ENCODE measurements around the gene SBF1.

SBF1 gene

DNA sequence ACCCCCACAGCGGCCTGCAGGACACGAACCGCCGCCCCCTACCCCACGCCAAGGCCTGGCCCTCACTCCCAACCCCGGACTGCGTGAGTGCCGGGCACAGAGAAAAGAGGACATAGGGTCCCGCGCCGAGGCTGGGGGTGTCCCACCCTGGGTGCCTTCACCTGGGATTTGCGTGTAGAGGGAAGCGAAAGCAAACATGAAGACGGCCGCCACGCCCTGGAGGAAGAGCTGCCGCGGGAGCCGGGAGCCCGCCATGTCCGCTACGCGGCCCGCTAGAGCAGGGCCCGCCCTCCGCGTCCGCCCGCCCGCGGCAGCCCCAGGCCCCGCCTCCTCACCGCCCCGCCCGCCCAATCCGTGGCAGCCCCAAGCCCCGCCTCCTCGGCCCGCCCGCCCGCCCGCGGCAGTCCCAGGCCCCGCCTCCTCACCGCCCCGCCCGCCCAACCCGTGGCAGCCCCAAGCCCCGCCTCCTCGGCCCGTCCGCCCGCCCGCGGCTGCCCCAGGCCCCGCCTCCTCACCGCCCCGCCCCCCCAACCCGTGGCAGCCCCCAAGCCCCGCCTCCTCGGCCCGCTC lies 32.7 kb upstream of the SBF1 start, which contains the start of gene LMF2:
LMF2 (minus strand) TSS at position 282 of the 570 bp plus-strand sequence; CDS start at position 255, 27 bp downstream.
- no CpG with 5 or more reads among the region's 62 CpGs for WGBS (ENCODE audit: extremely low coverage, insufficient coverage, insufficient read length)
- Histone ChIP-seq H3K18ac (ENCODE audit: low read length) (peak within 1 kb of the TSS; percentile 100), H2BK12ac (ENCODE audit: low read length) (peak within 1 kb of the TSS; percentile 56), H3K79me2 (ENCODE audit: control insufficient read depth, insufficient read depth, low read length, poor library complexity) (peaks cover 13% of the 10 kb centered on the region), H2AFZ (ENCODE audit: insufficient read depth, low read length, poor library complexity) (peak within 1 kb of the TSS; percentile 99), H4K91ac (ENCODE audit: low read depth, low read length) (peak within 1 kb of the TSS; percentile 96), H3K36me3 (ENCODE audit: control insufficient read depth in 1 of 2, insufficient read depth in 2 of 2, low read length in 2 of 2) (peaks cover 31 to 33% of the 10 kb centered on the region in 2 experiments), H3K9ac (ENCODE audit: low read length) (peak within 1 kb of the TSS; percentile 97), H3K27ac (ENCODE audit: low read depth, low read length) (peak within 1 kb of the TSS; percentile 84), H3K14ac (ENCODE audit: low read length) (peak within 1 kb of the TSS; percentile 98), H2AK5ac (ENCODE audit: low read length) (peak within 1 kb of the TSS; percentile 99), H3K27me3 (ENCODE audit: insufficient read depth, low read length) (no peaks in the 10 kb centered on the region), H4K12ac (ENCODE audit: low read depth, low read length) (peak within 1 kb of the TSS; percentile 99), H3K4ac (ENCODE audit: low read depth, low read length) (peak within 1 kb of the TSS; percentile 97), H4K8ac (ENCODE audit: low read depth, low read length) (peak within 1 kb of the TSS; percentile 99), H2BK5ac (ENCODE audit: low read depth, low read length, poor library complexity) (peak within 1 kb of the TSS; percentile 90), H3K4me1 (ENCODE audit: control insufficient read depth in 1 of 2, insufficient read depth in 2 of 2, low read length in 2 of 2) (peaks cover 6 to 15% of the 10 kb centered on the region in 2 experiments), H3K4me3 (ENCODE audit: low read depth, low read length) (peak within 1 kb of the TSS; percentile 99), H3K79me1 (ENCODE audit: low read length) (peaks cover 8% of the 10 kb centered on the region), H3K9me3 (ENCODE audit: insufficient read depth, low read depth, low read length) (no peaks in the 10 kb centered on the region), H3K4me2 (ENCODE audit: low read length) (peak within 1 kb of the TSS; percentile 90), H3K23ac (ENCODE audit: low read length) (no peak within 1 kb of the TSS), H2BK120ac (ENCODE audit: insufficient read depth, low read length, poor library complexity) (peak within 1 kb of the TSS; percentile 93)
- DNase-seq: peak in 1 of 2 donors; percentile 73

GRCh38 chr22:50506611-50507420 lies 32.0 kb upstream of the SBF1 start:
- Histone ChIP-seq H2BK120ac (ENCODE audit: insufficient read depth, low read length, poor library complexity) (peak overlapping the region; percentile 87), H2BK5ac (ENCODE audit: low read depth, low read length, poor library complexity) (peak overlapping the region; percentile 90), H4K91ac (ENCODE audit: low read depth, low read length) (peak overlapping the region; percentile 88), H3K18ac (ENCODE audit: low read length) (peak overlapping the region; percentile 83), H4K12ac (ENCODE audit: low read depth, low read length) (peak overlapping the region; percentile 93), H3K4me3 (ENCODE audit: low read depth, low read length) (peak overlapping the region; percentile 98), H3K36me3 (ENCODE audit: control insufficient read depth in 1 of 2, insufficient read depth in 2 of 2, low read length in 2 of 2) (peaks cover 36 to 37% of the 10 kb centered on the region in 2 experiments), H2AFZ (ENCODE audit: insufficient read depth, low read length, poor library complexity) (peak overlapping the region; percentile 99), H3K14ac (ENCODE audit: low read length) (peak overlapping the region; percentile 98), H3K9me3 (ENCODE audit: insufficient read depth, low read depth, low read length) (no peaks in the 10 kb centered on the region), H3K79me2 (ENCODE audit: control insufficient read depth, insufficient read depth, low read length, poor library complexity) (peaks cover 13% of the 10 kb centered on the region), H3K9ac (ENCODE audit: low read length) (peak overlapping the region; percentile 89), H2BK12ac (ENCODE audit: low read length) (peak overlapping the region; percentile 56), H3K4me1 (ENCODE audit: control insufficient read depth in 1 of 2, insufficient read depth in 2 of 2, low read length in 2 of 2) (peaks cover 6 to 15% of the 10 kb centered on the region in 2 experiments), H3K27ac (ENCODE audit: low read depth, low read length) (peak overlapping the region; percentile 56), H3K27me3 (ENCODE audit: insufficient read depth, low read length) (no peaks in the 10 kb centered on the region), H4K8ac (ENCODE audit: low read depth, low read length) (peak overlapping the region; percentile 97), H3K4me2 (ENCODE audit: low read length) (peak overlapping the region; percentile 74), H2AK5ac (ENCODE audit: low read length) (peak overlapping the region; percentile 87), H3K23ac (ENCODE audit: low read length) (no peak overlapping the region), H3K79me1 (ENCODE audit: low read length) (peaks cover 8% of the 10 kb centered on the region), H3K4ac (ENCODE audit: low read depth, low read length) (peak overlapping the region; percentile 97)
- DNase-seq: peak; percentile 82 to 86
- WGBS (ENCODE audit: extremely low coverage, insufficient coverage, insufficient read length): no CpG with 5 or more reads among the region's 21 CpGs

DNA sequence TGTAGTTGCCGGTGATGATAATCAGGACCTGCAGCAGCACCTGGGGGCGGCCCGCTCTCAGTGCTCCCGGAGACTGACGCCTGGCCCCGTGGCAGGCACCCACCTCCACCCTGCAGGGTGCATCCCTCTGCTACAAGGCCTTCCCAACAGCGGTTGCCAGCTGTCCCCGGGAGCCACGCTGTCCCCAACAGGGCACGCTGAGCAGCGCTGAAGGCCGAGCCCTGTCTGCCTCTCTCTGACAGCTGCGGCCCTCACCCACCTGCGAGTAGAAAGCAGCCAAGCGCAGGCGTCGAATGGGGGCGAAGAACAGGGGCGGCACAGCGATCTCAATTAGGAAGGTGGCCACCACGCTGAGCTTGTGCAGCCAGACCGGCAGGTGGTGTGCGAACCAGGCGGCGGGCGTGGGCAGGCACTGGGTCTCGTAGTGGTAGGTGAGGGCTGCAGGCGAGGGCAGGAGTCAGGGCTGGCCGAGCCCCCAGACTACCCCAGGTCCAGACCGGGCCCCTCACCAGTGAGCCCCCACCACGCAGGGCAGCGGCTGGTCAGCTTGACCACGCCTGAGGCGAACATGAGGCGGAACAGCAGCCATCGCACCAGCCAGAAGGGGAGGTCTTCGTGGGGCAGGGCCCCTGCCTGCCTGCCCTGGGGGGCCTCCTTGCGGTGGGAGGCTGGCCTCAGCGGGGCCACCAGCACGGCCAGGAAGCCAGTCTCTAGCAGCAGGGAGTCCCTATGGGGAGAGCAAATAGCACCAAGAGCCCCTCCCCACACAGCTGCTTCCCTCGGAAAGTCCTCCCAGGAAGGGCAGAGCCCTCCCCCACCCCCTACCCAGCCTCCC lies 31.2 kb upstream of the SBF1 start:
- Histone ChIP-seq H3K79me2 (ENCODE audit: control insufficient read depth, insufficient read depth, low read length, poor library complexity) (peaks cover 13% of the 10 kb centered on the region), H3K4me2 (ENCODE audit: low read length) (peak overlapping the region; percentile 74), H2AFZ (ENCODE audit: insufficient read depth, low read length, poor library complexity) (no peak overlapping the region), H2AK5ac (ENCODE audit: low read length) (peak overlapping the region; percentile 35), H3K14ac (ENCODE audit: low read length) (no peak overlapping the region), H3K4me3 (ENCODE audit: low read depth, low read length) (no peak overlapping the region), H3K4ac (ENCODE audit: low read depth, low read length) (no peak overlapping the region), H3K27ac (ENCODE audit: low read depth, low read length) (no peak overlapping the region), H3K9me3 (ENCODE audit: insufficient read depth, low read depth, low read length) (no peaks in the 10 kb centered on the region), H2BK120ac (ENCODE audit: insufficient read depth, low read length, poor library complexity) (no peak overlapping the region), H4K8ac (ENCODE audit: low read depth, low read length) (no peak overlapping the region), H3K9ac (ENCODE audit: low read length) (no peak overlapping the region), H4K91ac (ENCODE audit: low read depth, low read length) (no peak overlapping the region), H3K4me1 (ENCODE audit: control insufficient read depth in 1 of 2, insufficient read depth in 2 of 2, low read length in 2 of 2) (peaks cover 6 to 15% of the 10 kb centered on the region in 2 experiments), H2BK12ac (ENCODE audit: low read length) (no peak overlapping the region), H3K18ac (ENCODE audit: low read length) (peak overlapping the region; percentile 2), H3K79me1 (ENCODE audit: low read length) (peaks cover 8% of the 10 kb centered on the region), H3K27me3 (ENCODE audit: insufficient read depth, low read length) (no peaks in the 10 kb centered on the region), H3K36me3 (ENCODE audit: control insufficient read depth in 1 of 2, insufficient read depth in 2 of 2, low read length in 2 of 2) (peaks cover 36 to 37% of the 10 kb centered on the region in 2 experiments), H3K23ac (ENCODE audit: low read length) (no peak overlapping the region), H4K12ac (ENCODE audit: low read depth, low read length) (no peak overlapping the region), H2BK5ac (ENCODE audit: low read depth, low read length, poor library complexity) (no peak overlapping the region)
- no CpG with 5 or more reads among the region's 41 CpGs for WGBS (ENCODE audit: extremely low coverage, insufficient coverage, insufficient read length)
- DNase-seq: no peak

GRCh38 chr22:50505276-50505775 lies 30.5 kb upstream of the SBF1 start:
- H3K4me3 ChIP-seq (ENCODE audit: low read depth, low read length): no peak overlapping the region
- no peak overlapping the region for H3K4me2 ChIP-seq (ENCODE audit: low read length)
- H3K4me1 ChIP-seq (ENCODE audit: control insufficient read depth in 1 of 2, insufficient read depth in 2 of 2, low read length in 2 of 2): peaks cover 6 to 15% of the 10 kb centered on the region in 2 experiments
- H3K79me2 ChIP-seq (ENCODE audit: control insufficient read depth, insufficient read depth, low read length, poor library complexity): peaks cover 13% of the 10 kb centered on the region
- no peaks in the 10 kb centered on the region for H3K27me3 ChIP-seq (ENCODE audit: insufficient read depth, low read length)
- no peak overlapping the region for H2BK12ac ChIP-seq (ENCODE audit: low read length)
- no peak overlapping the region for H2AK5ac ChIP-seq (ENCODE audit: low read length)
- no peak overlapping the region for H2AFZ ChIP-seq (ENCODE audit: insufficient read depth, low read length, poor library complexity)
- no peak overlapping the region for H2BK5ac ChIP-seq (ENCODE audit: low read depth, low read length, poor library complexity)
- H3K14ac ChIP-seq (ENCODE audit: low read length): no peak overlapping the region
- no peak overlapping the region for H4K8ac ChIP-seq (ENCODE audit: low read depth, low read length)
- H3K23ac ChIP-seq (ENCODE audit: low read length): no peak overlapping the region
- WGBS (ENCODE audit: extremely low coverage, insufficient coverage, insufficient read length): no CpG with 5 or more reads among the region's 14 CpGs
- H3K27ac ChIP-seq (ENCODE audit: low read depth, low read length): no peak overlapping the region
- no peak overlapping the region for H3K18ac ChIP-seq (ENCODE audit: low read length)
- DNase-seq: no peak
- H2BK120ac ChIP-seq (ENCODE audit: insufficient read depth, low read length, poor library complexity): no peak overlapping the region
- H3K9me3 ChIP-seq (ENCODE audit: insufficient read depth, low read depth, low read length): no peaks in the 10 kb centered on the region
- H3K79me1 ChIP-seq (ENCODE audit: low read length): peaks cover 8% of the 10 kb centered on the region
- no peak overlapping the region for H3K9ac ChIP-seq (ENCODE audit: low read length)
- H4K12ac ChIP-seq (ENCODE audit: low read depth, low read length): no peak overlapping the region
- peaks cover 36 to 37% of the 10 kb centered on the region in 2 experiments for H3K36me3 ChIP-seq (ENCODE audit: control insufficient read depth in 1 of 2, insufficient read depth in 2 of 2, low read length in 2 of 2)
- H4K91ac ChIP-seq (ENCODE audit: low read depth, low read length): no peak overlapping the region
- H3K4ac ChIP-seq (ENCODE audit: low read depth, low read length): no peak overlapping the region

Data from trophoblast cell (in vitro differentiated cells and primary cell).